K562 (cell line): Measurements from ENCODE around the gene MALRD1. TPM values are rescaled to one million over a fixed set of nuclear protein-coding genes. Genes with fewer than 3 reads are reported as not detected.

ENCODE experiments used
- ATAC-seq: fragments of 200-7000 bp; cut with Tn5 transposase; 3 replicates; pipeline ENCODE4 v1.9.1; 2020; ENCODE audit warnings: moderate library complexity
- BruUV-seq: library from RNA; stranded (reverse); fragments of 400-500 nt; replicated peaks from 2 replicates; lab custom pipeline; 2021; lab: Mats Ljungman, UMichigan
- CTCF ChIA-PET: fragments of 300-600 bp; formaldehyde crosslinking; extraction: SDS; loops from one replicate; lab custom pipeline; 2021; ENCODE audit warnings: low intra/inter-chr PET ratio; lab: Yijun Ruan, JAX
- POLR2A ChIA-PET: fragments of 300-600, 350-650 bp; sonication (Branson Sonifier 250); formaldehyde crosslinking; extraction: SDS; loops from one replicate; lab custom pipeline; 2021; ENCODE audit warnings: antibody characterized with exemption, inconsistent platforms; lab: Yijun Ruan, JAX
- DNase-seq, 4 experiments: peaks; one replicate each; pipeline versions ENCODE4 v3.0.0 to v3.0.0-alpha.2; 2011 to 2018; ENCODE audit warnings: low spot score in 3 of 4, mixed read lengths in 3 of 4; ENCODE audit errors: extremely low read depth in 1 of 4
- FAIRE-seq: peaks from 2 replicates; lab custom pipeline; 2011; peaks lifted over from hg19 to GRCh38; lab: Jason Lieb, UNC
- H2AFZ ChIP-seq: 2 replicates; pipeline ENCODE4 v1.6.0; 2011; ENCODE audit warnings: low read depth, low read length, control low read depth, inconsistent platforms
- H3K27ac ChIP-seq: fragments of 200-600 bp; 3 replicates; pipeline ENCODE4 v1.8.0; 2011; ENCODE audit warnings: low read depth, mild to moderate bottlenecking, control low read depth, inconsistent platforms, low read length, moderate library complexity, mixed read lengths; ENCODE audit errors: extremely low read depth
- H3K27me3 ChIP-seq, 2 experiments: fragments of 300-600 bp in 1 of 2; 2 replicates in 1 of 2; 3 replicates in 1 of 2; pipeline versions ENCODE4 v1.6.0 to v1.8.0; 2011; ENCODE audit warnings: inconsistent platforms in 2 of 2, low read length in 2 of 2, mild to moderate bottlenecking in 1 of 2, mixed read lengths in 1 of 2, moderate library complexity in 1 of 2; ENCODE audit not compliant: control insufficient read depth in 2 of 2, insufficient read depth in 2 of 2
- H3K36me3 ChIP-seq: fragments of 300-600 bp; 3 replicates; pipeline ENCODE4 v1.8.0; 2011; ENCODE audit warnings: mild to moderate bottlenecking, low read length, inconsistent platforms; ENCODE audit not compliant: control insufficient read depth, insufficient read depth
- H3K4me1 ChIP-seq, 2 experiments: fragments of 200-600 bp in 1 of 2; replicated peaks in 1 of 2; 2 replicates in 1 of 2; 3 replicates in 1 of 2; pipeline versions ENCODE4 v1.5.1 to v1.8.0; 2011; ENCODE audit warnings: inconsistent platforms in 2 of 2, low read length in 2 of 2, mild to moderate bottlenecking in 1 of 2, mixed read lengths in 1 of 2, moderate library complexity in 1 of 2; ENCODE audit not compliant: control insufficient read depth in 2 of 2, insufficient read depth in 2 of 2
- H3K4me2 ChIP-seq: 2 replicates; pipeline ENCODE4 v1.6.1; 2011; ENCODE audit warnings: low read length, control low read depth, inconsistent platforms, mixed read lengths; ENCODE audit not compliant: insufficient read depth
- H3K4me3 ChIP-seq: fragments of 200-600 bp; sonication (generic), shearing (Covaris generic); 2 replicates; pipeline ENCODE4 v1.5.1; 2016; ENCODE audit warnings: control low read depth, inconsistent platforms
- H3K79me2 ChIP-seq: fragments of 200-600 bp; 3 replicates; pipeline ENCODE4 v1.8.0; 2011; ENCODE audit warnings: low read length, inconsistent platforms; ENCODE audit not compliant: control insufficient read depth, insufficient read depth
- H3K9ac ChIP-seq, 2 experiments: 2 replicates each; pipeline versions ENCODE4 v1.6.0 to v1.6.1; 2011; ENCODE audit warnings: low read depth in 2 of 2, low read length in 2 of 2, control low read depth in 1 of 2, inconsistent platforms in 1 of 2, mild to moderate bottlenecking in 1 of 2, mixed read lengths in 1 of 2; ENCODE audit not compliant: insufficient read depth in 1 of 2
- H3K9me1 ChIP-seq: one replicate; pipeline ENCODE4 v1.6.0; 2011; ENCODE audit warnings: inconsistent platforms, mild to moderate bottlenecking, low read length, moderate library complexity; ENCODE audit not compliant: control insufficient read depth, insufficient read depth
- H3K9me3 ChIP-seq: replicated peaks from 2 replicates; pipeline ENCODE4 v1.5.1; 2011; ENCODE audit warnings: low read depth, low read length, inconsistent platforms; ENCODE audit not compliant: control insufficient read depth, insufficient read depth
- H4K20me1 ChIP-seq: replicated peaks from 2 replicates; pipeline ENCODE4 v1.6.1; 2011; ENCODE audit warnings: low read length, inconsistent platforms, mixed read lengths; ENCODE audit not compliant: control insufficient read depth, insufficient read depth
- BMI1 ChIP-seq: fragments of 150-350 bp; IDR thresholded peaks from 2 replicates; pipeline ENCODE4 v1.6.1; 2014; ENCODE audit warnings: low read length
- E2F8 ChIP-seq: fragments of 450-650 bp; IDR thresholded peaks from 2 replicates; pipeline ENCODE4 v1.7.1; 2018; ENCODE audit warnings: mild to moderate bottlenecking, low read depth; ENCODE audit not compliant: partially characterized antibody
- ELF4 ChIP-seq: fragments of 450-650 bp; formaldehyde crosslinking; IDR thresholded peaks from 2 replicates; pipeline ENCODE4 v1.4.0; 2022; ENCODE audit warnings: missing genetic modification characterization
- KDM4B ChIP-seq, 2 experiments: fragments of 450-650 bp in 1 of 2; sonication (generic) in 1 of 2; IDR thresholded peaks; 2 replicates each; pipeline ENCODE4 v1.6.1; 2016 to 2017; ENCODE audit warnings: borderline replicate concordance in 2 of 2, antibody characterized with exemption in 1 of 2, low read depth in 1 of 2, mild to moderate bottlenecking in 1 of 2
- NFRKB ChIP-seq: fragments of 450-650 bp; IDR thresholded peaks from 2 replicates; pipeline ENCODE4 v1.6.1; 2016; ENCODE audit warnings: low read depth
- PTRF ChIP-seq: fragments of 450-650 bp; IDR thresholded peaks from 2 replicates; pipeline ENCODE4 v1.6.1; 2016; ENCODE audit warnings: mild to moderate bottlenecking, missing genetic modification characterization, missing compliant biosample characterization
- SMC3 ChIP-seq: conservative IDR thresholded peaks from 2 replicates; pipeline ENCODE4 v1.6.1; 2011; ENCODE audit warnings: low read depth, low read length, improper control_type of control experiment; ENCODE audit not compliant: insufficient read depth
- SPI1 ChIP-seq: IDR thresholded peaks from 2 replicates; pipeline ENCODE4 v1.6.1; 2011; ENCODE audit warnings: low read depth, low read length, control low read depth, borderline replicate concordance
- ZFP30 ChIP-seq: fragments of 250-450 bp; sonication (Bioruptor Pico); IDR thresholded peaks from 2 replicates; pipeline ENCODE4 v1.8.0; 2022; ENCODE audit warnings: moderate library complexity, mild to moderate bottlenecking, inconsistent platforms, borderline replicate concordance
- WGBS: fragments of 100-300 bp; shearing (Covaris generic); methylation state at CpG from one replicate; pipeline ENCODE4 v1.1.6; 2016; ENCODE audit warnings: low coverage, mixed read lengths; ENCODE audit not compliant: insufficient coverage; ENCODE audit errors: missing lambda C conversion rate; 5-methylcytosine and 5-hydroxymethylcytosine counted together
- in situ Hi-C: fragments of 300-500 bp; cut with MboI; formaldehyde crosslinking; loops from 4 replicates; pipeline ENCODE4 v1.15.0; 2018; ENCODE audit warnings: inconsistent platforms, mixed read lengths
- intact Hi-C: fragments of 100-400 bp; cut with micrococcal nuclease; formaldehyde crosslinking; loops from 2 replicates; pipeline ENCODE4 v1.14.2; 2022
- polyA plus RNA-seq, 8 experiments: library from polyadenylated mRNA; depleted of rRNA in 4 of 8; stranded (reverse) in 5 of 8; unstranded in 3 of 8; fragments of >200 nt; fragmentation: Nextera tagmentation in 2 of 8; fragmentation: Illumina TruSeq in 1 of 8; extraction: Ambion mirVana in 2 of 8; extraction: Trizol in 1 of 8; gene quantifications; 2 replicates each; pipeline versions ENCODE4 v1.2.1 to v1.2.3, GENCODE V29; 2011 to 2014; ENCODE audit warnings: inconsistent platforms in 1 of 8, missing spikeins in 1 of 8
- total RNA-seq, 7 experiments: library from RNA; depleted of rRNA in 6 of 7; stranded (reverse); fragments of >200 nt in 6 of 7; fragmentation: Illumina TruSeq in 2 of 7; extraction: Trizol in 2 of 7; gene quantifications; 2 replicates each; pipeline versions ENCODE4 v1.2.1 to v1.2.3, GENCODE V29; 2011 to 2021; ENCODE audit warnings: low replicate concordance in 1 of 7
- TF ChIP-seq, protein P1 (sequence below): fragments of 200-800 bp; sonication (Bioruptor generic); IDR thresholded peaks from 2 replicates; pipeline ENCODE4 v1.6.1; 2016; ENCODE audit warnings: missing genetic modification characterization, missing compliant biosample characterization
- TF ChIP-seq, protein P2 (sequence below), 2 experiments: fragments of 450-650 bp in 1 of 2; sonication (generic) in 1 of 2; formaldehyde crosslinking in 1 of 2; IDR thresholded peaks in 1 of 2; conservative IDR thresholded peaks in 1 of 2; 2 replicates each; pipeline versions ENCODE4 v1.6.1 to v1.8.1; 2016 to 2023; ENCODE audit warnings: mild to moderate bottlenecking in 2 of 2, moderate library complexity in 2 of 2, inconsistent platforms in 1 of 2, missing genetic modification reagents in 1 of 2
- TF ChIP-seq, protein P3 (sequence below): fragments of 250-450 bp; sonication (Bioruptor Pico); IDR thresholded peaks from 2 replicates; pipeline ENCODE4 v1.5.0; 2020; ENCODE audit warnings: mild to moderate bottlenecking

The MALRD1 gene
- total and polyA plus RNA-seq, 9 of the 15 experiments (the other 6 are each of a cell fraction or from before 2014, with no cell fraction given) = not detected

GRCh38 chr10:19468413-19468812, 419.8 kb downstream of the MALRD1 start:
- no peak overlapping the region for H2AFZ ChIP-seq
- in situ Hi-C loops = no loop called here
- ChIA-PET POLR2A (no interaction called here), CTCF (no interaction called here)
- FAIRE-seq (no peak), DNase-seq (no peak), ATAC-seq (no peak)
- H3K9me3 ChIP-seq = no peaks in the 10 kb centered on the region
- WGBS = 0% methylated on average over 1 of the region's 1 CpG
- H3K9me1 ChIP-seq = no peaks in the 10 kb centered on the region
- H3K79me2 ChIP-seq = no peaks in the 10 kb centered on the region
- intact Hi-C loops = no loop called here
- no peaks in the 10 kb centered on the region for H3K27me3 ChIP-seq
- no peak overlapping the region for H3K4me3 ChIP-seq
- no TSS peak for BruUV-seq
- H4K20me1 ChIP-seq = no peaks in the 10 kb centered on the region
- H3K36me3 ChIP-seq = no peaks in the 10 kb centered on the region
- TF ChIP-seq, protein P1, sequence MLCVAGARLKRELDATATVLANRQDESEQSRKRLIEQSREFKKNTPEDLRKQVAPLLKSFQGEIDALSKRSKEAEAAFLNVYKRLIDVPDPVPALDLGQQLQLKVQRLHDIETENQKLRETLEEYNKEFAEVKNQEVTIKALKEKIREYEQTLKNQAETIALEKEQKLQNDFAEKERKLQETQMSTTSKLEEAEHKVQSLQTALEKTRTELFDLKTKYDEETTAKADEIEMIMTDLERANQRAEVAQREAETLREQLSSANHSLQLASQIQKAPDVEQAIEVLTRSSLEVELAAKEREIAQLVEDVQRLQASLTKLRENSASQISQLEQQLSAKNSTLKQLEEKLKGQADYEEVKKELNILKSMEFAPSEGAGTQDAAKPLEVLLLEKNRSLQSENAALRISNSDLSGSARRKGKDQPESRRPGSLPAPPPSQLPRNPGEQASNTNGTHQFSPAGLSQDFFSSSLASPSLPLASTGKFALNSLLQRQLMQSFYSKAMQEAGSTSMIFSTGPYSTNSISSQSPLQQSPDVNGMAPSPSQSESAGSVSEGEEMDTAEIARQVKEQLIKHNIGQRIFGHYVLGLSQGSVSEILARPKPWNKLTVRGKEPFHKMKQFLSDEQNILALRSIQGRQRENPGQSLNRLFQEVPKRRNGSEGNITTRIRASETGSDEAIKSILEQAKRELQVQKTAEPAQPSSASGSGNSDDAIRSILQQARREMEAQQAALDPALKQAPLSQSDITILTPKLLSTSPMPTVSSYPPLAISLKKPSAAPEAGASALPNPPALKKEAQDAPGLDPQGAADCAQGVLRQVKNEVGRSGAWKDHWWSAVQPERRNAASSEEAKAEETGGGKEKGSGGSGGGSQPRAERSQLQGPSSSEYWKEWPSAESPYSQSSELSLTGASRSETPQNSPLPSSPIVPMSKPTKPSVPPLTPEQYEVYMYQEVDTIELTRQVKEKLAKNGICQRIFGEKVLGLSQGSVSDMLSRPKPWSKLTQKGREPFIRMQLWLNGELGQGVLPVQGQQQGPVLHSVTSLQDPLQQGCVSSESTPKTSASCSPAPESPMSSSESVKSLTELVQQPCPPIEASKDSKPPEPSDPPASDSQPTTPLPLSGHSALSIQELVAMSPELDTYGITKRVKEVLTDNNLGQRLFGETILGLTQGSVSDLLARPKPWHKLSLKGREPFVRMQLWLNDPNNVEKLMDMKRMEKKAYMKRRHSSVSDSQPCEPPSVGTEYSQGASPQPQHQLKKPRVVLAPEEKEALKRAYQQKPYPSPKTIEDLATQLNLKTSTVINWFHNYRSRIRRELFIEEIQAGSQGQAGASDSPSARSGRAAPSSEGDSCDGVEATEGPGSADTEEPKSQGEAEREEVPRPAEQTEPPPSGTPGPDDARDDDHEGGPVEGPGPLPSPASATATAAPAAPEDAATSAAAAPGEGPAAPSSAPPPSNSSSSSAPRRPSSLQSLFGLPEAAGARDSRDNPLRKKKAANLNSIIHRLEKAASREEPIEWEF (CRISPR knock-in tag) = no peak
- TF ChIP-seq PTRF (no peak), BMI1 (no peak), ELF4 (CRISPR knock-in tag) (no peak), ZFP30 (CRISPR knock-in tag) (no peak), SMC3 (no peak), NFRKB (no peak), KDM4B (IDR thresholded peaks at IDR 0.05; ENCODE audit: borderline replicate concordance in 2 of 2, low read depth in 1 of 2) (no peak), SPI1 (no peak), E2F8 (no peak)
- TF ChIP-seq, protein P2, sequence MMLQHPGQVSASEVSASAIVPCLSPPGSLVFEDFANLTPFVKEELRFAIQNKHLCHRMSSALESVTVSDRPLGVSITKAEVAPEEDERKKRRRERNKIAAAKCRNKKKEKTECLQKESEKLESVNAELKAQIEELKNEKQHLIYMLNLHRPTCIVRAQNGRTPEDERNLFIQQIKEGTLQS (IDR thresholded peaks at IDR 0.05) = no peak
- TF ChIP-seq, protein P2 (CRISPR knock-in tag; conservative IDR thresholded peaks at IDR 0.05) = no peak
- TF ChIP-seq, protein P3, sequence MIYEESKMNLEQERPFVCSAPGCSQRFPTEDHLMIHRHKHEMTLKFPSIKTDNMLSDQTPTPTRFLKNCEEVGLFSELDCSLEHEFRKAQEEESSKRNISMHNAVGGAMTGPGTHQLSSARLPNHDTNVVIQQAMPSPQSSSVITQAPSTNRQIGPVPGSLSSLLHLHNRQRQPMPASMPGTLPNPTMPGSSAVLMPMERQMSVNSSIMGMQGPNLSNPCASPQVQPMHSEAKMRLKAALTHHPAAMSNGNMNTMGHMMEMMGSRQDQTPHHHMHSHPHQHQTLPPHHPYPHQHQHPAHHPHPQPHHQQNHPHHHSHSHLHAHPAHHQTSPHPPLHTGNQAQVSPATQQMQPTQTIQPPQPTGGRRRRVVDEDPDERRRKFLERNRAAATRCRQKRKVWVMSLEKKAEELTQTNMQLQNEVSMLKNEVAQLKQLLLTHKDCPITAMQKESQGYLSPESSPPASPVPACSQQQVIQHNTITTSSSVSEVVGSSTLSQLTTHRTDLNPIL = no peak
- no peak overlapping the region for H3K4me2 ChIP-seq
- H3K4me1 ChIP-seq = no peaks in the 10 kb centered on the region
- no peak overlapping the region for H3K27ac ChIP-seq
- no peak overlapping the region for H3K9ac ChIP-seq
